Mucosa of rectum (tissue), 2 donors: ENCODE data around the gene CARD10.
A peak's percentile ranks its signal among the peaks of the same experiment; 100 is the strongest.

Experiments
- H3K27ac ChIP-seq, 2 donors: one replicate each; pipeline ENCODE4 v1.7.0; 2013; ENCODE audit warnings: inconsistent platforms in 2 of 2, low read depth in 2 of 2, low read length in 2 of 2
- H3K27me3 ChIP-seq, 2 donors: one replicate each; pipeline ENCODE4 v1.7.0; 2013; ENCODE audit warnings: low read length in 2 of 2; ENCODE audit not compliant: control insufficient read depth in 2 of 2, insufficient read depth in 2 of 2
- H3K36me3 ChIP-seq, 2 donors: one replicate each; pipeline ENCODE4 v1.7.0; 2013; ENCODE audit warnings: low read length in 2 of 2; ENCODE audit not compliant: control insufficient read depth in 2 of 2, insufficient read depth in 2 of 2
- H3K4me1 ChIP-seq, 2 donors: one replicate each; pipeline ENCODE4 v1.7.0; 2013; ENCODE audit warnings: low read length in 2 of 2, mild to moderate bottlenecking in 1 of 2; ENCODE audit not compliant: control insufficient read depth in 2 of 2, insufficient read depth in 2 of 2
- H3K4me3 ChIP-seq, 2 donors: one replicate each; pipeline ENCODE4 v1.7.0; 2013; ENCODE audit warnings: low read length in 2 of 2
- H3K9ac ChIP-seq, 2 donors: one replicate each; pipeline ENCODE4 v1.7.0; 2013; ENCODE audit warnings: low read length in 2 of 2, low read depth in 1 of 2, mild to moderate bottlenecking in 1 of 2
- H3K9me3 ChIP-seq, 2 donors: one replicate each; pipeline ENCODE4 v1.7.0; 2013; ENCODE audit warnings: low read length in 2 of 2; ENCODE audit not compliant: control insufficient read depth in 2 of 2
- donor health status: healthy.
- donor health status: Normal muscosa, but diverticular disease.

The CARD10 gene

GRCh38 chr22:37488337-37489135 is 30.7 kb downstream of the CARD10 start:
- Histone ChIP-seq H3K4me3 (no peak overlapping the region), H3K9ac (no peak overlapping the region), H3K36me3 (peaks cover 6 to 7% of the 10 kb centered on the region in 2 donors), H3K9me3 (no peaks in the 10 kb centered on the region), H3K27ac (no peak overlapping the region), H3K27me3 (no peaks in the 10 kb centered on the region), H3K4me1 (peaks cover 5 to 14% of the 10 kb centered on the region in 2 donors)

GRCh38 chr22:37487571-37487970 is 31.6 kb downstream of the CARD10 start:
- H3K4me1 ChIP-seq: peaks cover 7 to 16% of the 10 kb centered on the region in 2 donors
- H3K4me3 ChIP-seq: no peak overlapping the region
- peaks cover 6 to 7% of the 10 kb centered on the region in 2 donors for H3K36me3 ChIP-seq
- H3K9me3 ChIP-seq: no peaks in the 10 kb centered on the region
- no peak overlapping the region for H3K9ac ChIP-seq
- no peaks in the 10 kb centered on the region for H3K27me3 ChIP-seq
- no peak overlapping the region for H3K27ac ChIP-seq

GRCh38 chr22:37487129-37487528 is 32.1 kb downstream of the CARD10 start:
- H3K9ac ChIP-seq: no peak overlapping the region
- peaks cover 11 to 16% of the 10 kb centered on the region in 2 donors for H3K4me1 ChIP-seq
- H3K36me3 ChIP-seq: peaks cover 6 to 7% of the 10 kb centered on the region in 2 donors
- no peak overlapping the region for H3K4me3 ChIP-seq
- no peak overlapping the region for H3K27ac ChIP-seq
- no peaks in the 10 kb centered on the region for H3K9me3 ChIP-seq
- H3K27me3 ChIP-seq: no peaks in the 10 kb centered on the region

- no peaks in the 10 kb centered on the region for H3K9me3 ChIP-seq
- peak within 1 kb of the TSS; percentile 58 to 76 for H3K4me3 ChIP-seq
- H3K27ac ChIP-seq: peak within 1 kb of the TSS; percentile 70 to 83
- H3K27me3 ChIP-seq: no peaks in the 10 kb centered on the region
- peak within 1 kb of the TSS; percentile 56 to 70 for H3K9ac ChIP-seq
- peaks cover 6 to 7% of the 10 kb centered on the region in 2 donors for H3K36me3 ChIP-seq
- H3K4me1 ChIP-seq: peaks cover 12% of the 10 kb centered on the region in 2 donors
These were observed 32.9 kb downstream of the CARD10 start, which contains the start of gene MFNG for GRCh38 chr22:37486224-37486845. TSS of gene MFNG (minus strand) at chr22:37486384. CDS start at chr22:37486177, 207 bp downstream.

- Histone ChIP-seq H3K27me3 (no peaks in the 10 kb centered on the region), H3K36me3 (peaks cover 4 to 5% of the 10 kb centered on the region in 2 donors), H3K4me3 (peak overlapping the region; percentile 58 to 76), H3K9me3 (no peaks in the 10 kb centered on the region), H3K9ac (peak overlapping the region; percentile 56 to 70), H3K4me1 (peaks cover 12% of the 10 kb centered on the region in 2 donors), H3K27ac (peak overlapping the region; percentile 70 to 83)
These were observed 33.6 kb downstream of the CARD10 start for GRCh38 chr22:37485395-37486223.

GRCh38 chr22:37484480-37485394 is 34.5 kb downstream of the CARD10 start:
- H3K4me3 ChIP-seq: peak overlapping the region; percentile 58 to 76
- H3K36me3 ChIP-seq: peaks cover 2 to 3% of the 10 kb centered on the region in 2 donors
- peaks cover 12% of the 10 kb centered on the region in 2 donors for H3K4me1 ChIP-seq
- H3K27me3 ChIP-seq: no peaks in the 10 kb centered on the region
- peak overlapping the region; percentile 56 to 70 for H3K9ac ChIP-seq
- peak overlapping the region; percentile 70 to 83 for H3K27ac ChIP-seq
- no peaks in the 10 kb centered on the region for H3K9me3 ChIP-seq

- no peaks in the 10 kb centered on the region for H3K36me3 ChIP-seq
- no peak overlapping the region for H3K27ac ChIP-seq
- no peak overlapping the region for H3K4me3 ChIP-seq
- no peaks in the 10 kb centered on the region for H3K9me3 ChIP-seq
- H3K27me3 ChIP-seq: no peaks in the 10 kb centered on the region
- peaks cover 12% of the 10 kb centered on the region in 2 donors for H3K4me1 ChIP-seq
- H3K9ac ChIP-seq: no peak overlapping the region
These were observed 36.2 kb downstream of the CARD10 start for GRCh38 chr22:37483050-37483449.

- peaks cover 0 to 3% of the 10 kb centered on the region in 2 donors for H3K36me3 ChIP-seq
- H3K27me3 ChIP-seq: no peaks in the 10 kb centered on the region
- H3K4me1 ChIP-seq: peaks cover 12% of the 10 kb centered on the region in 2 donors
- H3K9ac ChIP-seq: no peak overlapping the region
- H3K4me3 ChIP-seq: no peak overlapping the region
- H3K9me3 ChIP-seq: no peaks in the 10 kb centered on the region
- no peak overlapping the region for H3K27ac ChIP-seq
These were observed 37.0 kb downstream of the CARD10 start for GRCh38 chr22:37482244-37482643.

- no peak overlapping the region for H3K4me3 ChIP-seq
- peaks cover 0 to 3% of the 10 kb centered on the region in 2 donors for H3K36me3 ChIP-seq
- H3K9ac ChIP-seq: no peak overlapping the region
- no peaks in the 10 kb centered on the region for H3K9me3 ChIP-seq
- H3K27me3 ChIP-seq: no peaks in the 10 kb centered on the region
- H3K27ac ChIP-seq: no peak overlapping the region
- H3K4me1 ChIP-seq: peaks cover 6 to 8% of the 10 kb centered on the region in 2 donors
These were observed 37.8 kb downstream of the CARD10 start for GRCh38 chr22:37481347-37481907.
